K562 (cell line): ENCODE results near the gene ADAM19. TPM values are rescaled to one million over a fixed set of nuclear protein-coding genes. Genes with fewer than 3 reads are reported as not detected.
A peak's percentile ranks its signal among the peaks of the same experiment; 100 is the strongest.

Experiments
- ATAC-seq: fragments of 200-7000 bp; cut with Tn5 transposase; 3 replicates; pipeline ENCODE4 v1.9.1; 2020; ENCODE audit warnings: moderate library complexity
- BruUV-seq: library from RNA; stranded (reverse); fragments of 400-500 nt; replicated peaks from 2 replicates; lab custom pipeline; 2021; lab: Mats Ljungman, UMichigan
- CTCF ChIA-PET: fragments of 300-600 bp; formaldehyde crosslinking; extraction: SDS; loops from one replicate; lab custom pipeline; 2021; ENCODE audit warnings: low intra/inter-chr PET ratio; lab: Yijun Ruan, JAX
- POLR2A ChIA-PET: fragments of 300-600, 350-650 bp; sonication (Branson Sonifier 250); formaldehyde crosslinking; extraction: SDS; loops from one replicate; lab custom pipeline; 2021; ENCODE audit warnings: antibody characterized with exemption, inconsistent platforms; lab: Yijun Ruan, JAX
- DNase-seq, 4 experiments: peaks; one replicate each; pipeline versions ENCODE4 v3.0.0 to v3.0.0-alpha.2; 2011 to 2018; ENCODE audit warnings: low spot score in 3 of 4, mixed read lengths in 3 of 4; ENCODE audit errors: extremely low read depth in 1 of 4
- FAIRE-seq: peaks from 2 replicates; lab custom pipeline; 2011; peaks lifted over from hg19 to GRCh38; lab: Jason Lieb, UNC
- H2AFZ ChIP-seq: 2 replicates; pipeline ENCODE4 v1.6.0; 2011; ENCODE audit warnings: low read depth, low read length, control low read depth, inconsistent platforms
- H3K27ac ChIP-seq: fragments of 200-600 bp; 3 replicates; pipeline ENCODE4 v1.8.0; 2011; ENCODE audit warnings: low read depth, mild to moderate bottlenecking, control low read depth, inconsistent platforms, low read length, moderate library complexity, mixed read lengths; ENCODE audit errors: extremely low read depth
- H3K27me3 ChIP-seq, 2 experiments: fragments of 300-600 bp in 1 of 2; 2 replicates in 1 of 2; 3 replicates in 1 of 2; pipeline versions ENCODE4 v1.6.0 to v1.8.0; 2011; ENCODE audit warnings: inconsistent platforms in 2 of 2, low read length in 2 of 2, mild to moderate bottlenecking in 1 of 2, mixed read lengths in 1 of 2, moderate library complexity in 1 of 2; ENCODE audit not compliant: control insufficient read depth in 2 of 2, insufficient read depth in 2 of 2
- H3K36me3 ChIP-seq: fragments of 300-600 bp; 3 replicates; pipeline ENCODE4 v1.8.0; 2011; ENCODE audit warnings: mild to moderate bottlenecking, low read length, inconsistent platforms; ENCODE audit not compliant: control insufficient read depth, insufficient read depth
- H3K4me1 ChIP-seq, 2 experiments: fragments of 200-600 bp in 1 of 2; replicated peaks in 1 of 2; 2 replicates in 1 of 2; 3 replicates in 1 of 2; pipeline versions ENCODE4 v1.5.1 to v1.8.0; 2011; ENCODE audit warnings: inconsistent platforms in 2 of 2, low read length in 2 of 2, mild to moderate bottlenecking in 1 of 2, mixed read lengths in 1 of 2, moderate library complexity in 1 of 2; ENCODE audit not compliant: control insufficient read depth in 2 of 2, insufficient read depth in 2 of 2
- H3K4me2 ChIP-seq: 2 replicates; pipeline ENCODE4 v1.6.1; 2011; ENCODE audit warnings: low read length, control low read depth, inconsistent platforms, mixed read lengths; ENCODE audit not compliant: insufficient read depth
- H3K4me3 ChIP-seq: fragments of 200-600 bp; sonication (generic), shearing (Covaris generic); 2 replicates; pipeline ENCODE4 v1.5.1; 2016; ENCODE audit warnings: control low read depth, inconsistent platforms
- H3K79me2 ChIP-seq: fragments of 200-600 bp; 3 replicates; pipeline ENCODE4 v1.8.0; 2011; ENCODE audit warnings: low read length, inconsistent platforms; ENCODE audit not compliant: control insufficient read depth, insufficient read depth
- H3K9ac ChIP-seq, 2 experiments: 2 replicates each; pipeline versions ENCODE4 v1.6.0 to v1.6.1; 2011; ENCODE audit warnings: low read depth in 2 of 2, low read length in 2 of 2, control low read depth in 1 of 2, inconsistent platforms in 1 of 2, mild to moderate bottlenecking in 1 of 2, mixed read lengths in 1 of 2; ENCODE audit not compliant: insufficient read depth in 1 of 2
- H3K9me1 ChIP-seq: one replicate; pipeline ENCODE4 v1.6.0; 2011; ENCODE audit warnings: inconsistent platforms, mild to moderate bottlenecking, low read length, moderate library complexity; ENCODE audit not compliant: control insufficient read depth, insufficient read depth
- H3K9me3 ChIP-seq: replicated peaks from 2 replicates; pipeline ENCODE4 v1.5.1; 2011; ENCODE audit warnings: low read depth, low read length, inconsistent platforms; ENCODE audit not compliant: control insufficient read depth, insufficient read depth
- H4K20me1 ChIP-seq: replicated peaks from 2 replicates; pipeline ENCODE4 v1.6.1; 2011; ENCODE audit warnings: low read length, inconsistent platforms, mixed read lengths; ENCODE audit not compliant: control insufficient read depth, insufficient read depth
- EP400 ChIP-seq: fragments of 450-650 bp; IDR thresholded peaks from 2 replicates; pipeline ENCODE4 v1.6.1; 2017; ENCODE audit warnings: antibody characterized with exemption, mild to moderate bottlenecking, moderate library complexity
- FOXP1 ChIP-seq: sonication (generic); formaldehyde crosslinking; IDR thresholded peaks from 2 replicates; pipeline ENCODE4 v1.8.0; 2022; ENCODE audit warnings: mild to moderate bottlenecking, missing genetic modification reagents
- GABPA ChIP-seq: fragments of 200-800 bp; sonication (Bioruptor generic); conservative IDR thresholded peaks from 2 replicates; pipeline ENCODE4 v1.6.1; 2016; ENCODE audit warnings: low read depth, missing genetic modification characterization, missing compliant biosample characterization
- MEIS2 ChIP-seq: fragments of 450-650 bp; IDR thresholded peaks from 2 replicates; pipeline ENCODE4 v1.6.1; 2014; ENCODE audit warnings: mild to moderate bottlenecking; ENCODE audit not compliant: partially characterized antibody
- NR2C2 ChIP-seq, 2 experiments: fragments of 200-800 bp in 1 of 2; sonication (Bioruptor generic) in 1 of 2; sonication (generic) in 1 of 2; formaldehyde crosslinking in 1 of 2; IDR thresholded peaks; 2 replicates each; pipeline versions ENCODE4 v1.6.1 to v1.8.0; 2016 to 2022; ENCODE audit warnings: mild to moderate bottlenecking in 1 of 2, missing compliant biosample characterization in 1 of 2, missing genetic modification characterization in 1 of 2, missing genetic modification reagents in 1 of 2
- NR4A1 ChIP-seq, 2 experiments: fragments of 250-450 bp in 1 of 2; fragments of 450-650 bp in 1 of 2; sonication (Bioruptor Pico) in 1 of 2; IDR thresholded peaks; 2 replicates each; pipeline versions ENCODE4 v1.4.0 to v1.6.1; 2016 to 2020; ENCODE audit warnings: mild to moderate bottlenecking in 2 of 2, missing compliant biosample characterization in 1 of 2, missing genetic modification characterization in 1 of 2, moderate library complexity in 1 of 2
- PTBP1 ChIP-seq: fragments of 200-400 bp; formaldehyde crosslinking; IDR thresholded peaks from 2 replicates; pipeline ENCODE4 v1.6.1; 2017; ENCODE audit warnings: low read depth, low read length
- PYGO2 ChIP-seq: fragments of 450-650 bp; IDR thresholded peaks from 2 replicates; pipeline ENCODE4 v1.6.1; 2016; ENCODE audit warnings: mild to moderate bottlenecking, missing genetic modification characterization, moderate library complexity, missing compliant biosample characterization
- SRF ChIP-seq, 2 experiments: fragments of 250-450, 450-650 bp in 1 of 2; sonication (Bioruptor Pico) in 1 of 2; sonication (generic) in 1 of 2; formaldehyde crosslinking; IDR thresholded peaks; 2 replicates each; pipeline versions ENCODE4 v1.5.0 to v1.5.1; 2020 to 2022; ENCODE audit warnings: mild to moderate bottlenecking in 1 of 2, missing genetic modification reagents in 1 of 2
- YY1 ChIP-seq, 3 experiments: IDR thresholded peaks; 2 replicates each; pipeline ENCODE4 v1.6.1; 2011; ENCODE audit warnings: low read length in 2 of 3, mild to moderate bottlenecking in 2 of 3, moderate library complexity in 2 of 3, borderline replicate concordance in 1 of 3, control low read depth in 1 of 3, low read depth in 1 of 3; ENCODE audit not compliant: insufficient read depth in 3 of 3, insufficient replicate concordance in 2 of 3, control insufficient read depth in 1 of 3, insufficient read length in 1 of 3; ENCODE audit errors: extremely low read depth in 1 of 3
- ZNF121 ChIP-seq: sonication (generic); formaldehyde crosslinking; conservative IDR thresholded peaks from 2 replicates; pipeline ENCODE4 v1.8.0; 2022; ENCODE audit warnings: missing genetic modification reagents
- ZNF3 ChIP-seq: fragments of 250-450 bp; sonication (Bioruptor Pico); IDR thresholded peaks from 2 replicates; pipeline ENCODE4 v1.5.0; 2021; ENCODE audit warnings: mild to moderate bottlenecking, moderate library complexity
- ZNF584 ChIP-seq: fragments of 200-800 bp; sonication (Bioruptor generic); IDR thresholded peaks from 2 replicates; pipeline ENCODE4 v1.6.1; 2016; ENCODE audit warnings: low read depth, mild to moderate bottlenecking, missing genetic modification characterization, missing compliant biosample characterization
- ZNF592 ChIP-seq: fragments of 450-650 bp; IDR thresholded peaks from 2 replicates; pipeline ENCODE4 v1.6.1; 2017; ENCODE audit warnings: antibody characterized with exemption, mild to moderate bottlenecking
- ZNF766 ChIP-seq: fragments of 200-800 bp; sonication (Bioruptor generic); conservative IDR thresholded peaks from 2 replicates; pipeline ENCODE4 v1.6.1; 2016; ENCODE audit warnings: missing genetic modification characterization, missing compliant biosample characterization
- WGBS: fragments of 100-300 bp; shearing (Covaris generic); methylation state at CpG from one replicate; pipeline ENCODE4 v1.1.6; 2016; ENCODE audit warnings: low coverage, mixed read lengths; ENCODE audit not compliant: insufficient coverage; ENCODE audit errors: missing lambda C conversion rate; 5-methylcytosine and 5-hydroxymethylcytosine counted together
- in situ Hi-C: fragments of 300-500 bp; cut with MboI; formaldehyde crosslinking; loops from 4 replicates; pipeline ENCODE4 v1.15.0; 2018; ENCODE audit warnings: inconsistent platforms, mixed read lengths
- intact Hi-C: fragments of 100-400 bp; cut with micrococcal nuclease; formaldehyde crosslinking; loops from 2 replicates; pipeline ENCODE4 v1.14.2; 2022
- polyA plus RNA-seq, 8 experiments: library from polyadenylated mRNA; depleted of rRNA in 4 of 8; stranded (reverse) in 5 of 8; unstranded in 3 of 8; fragments of >200 nt; fragmentation: Nextera tagmentation in 2 of 8; fragmentation: Illumina TruSeq in 1 of 8; extraction: Ambion mirVana in 2 of 8; extraction: Trizol in 1 of 8; gene quantifications; 2 replicates each; pipeline versions ENCODE4 v1.2.1 to v1.2.3, GENCODE V29; 2011 to 2014; ENCODE audit warnings: inconsistent platforms in 1 of 8, missing spikeins in 1 of 8
- total RNA-seq, 7 experiments: library from RNA; depleted of rRNA in 6 of 7; stranded (reverse); fragments of >200 nt in 6 of 7; fragmentation: Illumina TruSeq in 2 of 7; extraction: Trizol in 2 of 7; gene quantifications; 2 replicates each; pipeline versions ENCODE4 v1.2.1 to v1.2.3, GENCODE V29; 2011 to 2021; ENCODE audit warnings: low replicate concordance in 1 of 7

ADAM19 gene
- total and polyA plus RNA-seq, 9 of the 15 experiments (the other 6 are each of a cell fraction or from before 2014, with no cell fraction given) = 0.11 to 1.1 (median 0.43) TPM

GRCh38 chr5:157543825-157544622 is 31.6 kb downstream of the ADAM19 start:
- Histone ChIP-seq H3K36me3 (no peaks in the 10 kb centered on the region), H2AFZ (peak overlapping the region; percentile 81), H3K9me1 (no peaks in the 10 kb centered on the region), H3K4me2 (peak overlapping the region; percentile 60), H3K27ac (peak overlapping the region; percentile 55), H3K4me1 (peaks cover 5 to 30% of the 10 kb centered on the region in 2 experiments; a peak in 4 of 5 replicates), H3K79me2 (no peaks in the 10 kb centered on the region), H4K20me1 (no peaks in the 10 kb centered on the region), H3K9ac (peak overlapping the region in 1 of 2 experiments; percentile 9; a peak in 1 of 4 replicates), H3K4me3 (no peak overlapping the region), H3K27me3 (no peaks in the 10 kb centered on the region; a peak in 1 of 5 replicates), H3K9me3 (no peaks in the 10 kb centered on the region)
- peak; percentile 60; the same call in 2 of the 3 replicates for ATAC-seq
- FAIRE-seq = peak; percentile 75
- no TSS peak for BruUV-seq
- in situ Hi-C loops = no loop called here
- intact Hi-C loops = no loop called here
- 14% methylated on average over 10 of the region's 10 CpGs for whole genome bisulfite sequencing
- POLR2A ChIA-PET = interaction anchor here (0.6 to 2.6 kb wide), 3 partner anchors 9 to 59 kb away, joined by 3 to 8 read pairs (median 3); no protein-coding TSS in a partner anchor
- no peak for DNase-seq
- CTCF ChIA-PET = no interaction called here
- no peak for TF ChIP-seq ZNF121 (CRISPR knock-in tag)
- TF ChIP-seq NR4A1 (CRISPR knock-in tag; IDR thresholded peaks at IDR 0.05) = no peak
- peak; percentile 86; the same call in 1 of the 2 replicates for TF ChIP-seq NR4A1 (tag; IDR thresholded peaks at IDR 0.05)
- TF ChIP-seq PTBP1 = no peak
- no peak for TF ChIP-seq ZNF3 (CRISPR knock-in tag)
- TF ChIP-seq YY1 (IDR thresholded peaks at IDR 0.05; ENCODE audit: borderline replicate concordance in 1 of 3, control insufficient read depth in 1 of 3, extremely low read depth in 1 of 3, insufficient read depth in 3 of 3, insufficient read length in 1 of 3, insufficient replicate concordance in 2 of 3, low read depth in 1 of 3, low read length in 2 of 3) = peak in 1 of 3 experiments; percentile 57
- peak; percentile 49; the same call in 1 of the 2 replicates for TF ChIP-seq ZNF584 (CRISPR knock-in tag)
- peak; percentile 44; the same call in 1 of the 2 replicates for TF ChIP-seq GABPA
- peak; percentile 52; the same call in 1 of the 2 replicates for TF ChIP-seq ZNF766 (CRISPR knock-in tag)
- no peak for TF ChIP-seq MEIS2
- TF ChIP-seq EP400 = 0 out of 2 replicates have a peak, but pooled peaks have one; percentile 6
- 0 out of 2 replicates have a peak, but pooled peaks have one; percentile 26 for TF ChIP-seq FOXP1 (CRISPR knock-in tag)
- peak in 1 of 2 experiments; percentile 75; a peak in 1 of 4 replicates for TF ChIP-seq SRF (CRISPR knock-in tag; IDR thresholded peaks at IDR 0.05)
- TF ChIP-seq PYGO2 = no peak
- TF ChIP-seq ZNF592 = peak; percentile 50; the same call in 1 of the 2 replicates
- TF ChIP-seq NR2C2 (CRISPR knock-in tag; IDR thresholded peaks at IDR 0.05) = no peak
- TF ChIP-seq NR2C2 (tag; IDR thresholded peaks at IDR 0.05) = no peak
